Activated CD4-positive, CD25-positive, alpha-beta regulatory T cell (primary cell): Measurements from ENCODE around the gene ALK.

Experiments used
- DNase-seq, 4 experiments: peaks; one replicate each; lab custom pipeline; 2025; lab: John Stamatoyannopoulos, UW

Gene ALK

GRCh38 chr2:29155578-29155977, 765.8 kb downstream of the ALK start:
- DNase-seq = no peak

- DNase-seq = no peak
Observed at GRCh38 chr2:29154610-29155009, 766.8 kb downstream of the ALK start.

- no peak for DNase-seq
Observed at GRCh38 chr2:29147963-29148362, 773.4 kb downstream of the ALK start.

- no peak for DNase-seq
Observed at GRCh38 chr2:29146197-29146596, 775.2 kb downstream of the ALK start.

- no peak for DNase-seq
Observed at GRCh38 chr2:29143657-29144056, 777.7 kb downstream of the ALK start.
